Endometrium (tissue), 2 donors: ENCODE data around the gene TRIM41.
"Not testable (repeated sequence)": the region's sequence is repeated elsewhere in the genome, so short reads cannot be mapped to it uniquely, and the experiment has no call there.

Source experiments
- FAIRE-seq: peaks from 2 replicates; lab custom pipeline; 2012; peaks lifted over from hg19 to GRCh38; lab: Jason Lieb, UNC
- donor health status: control.
- donor health status: control.

TRIM41 gene

GRCh38 chr5:181255836-181256578, 32.9 kb downstream of the TRIM41 start:
- no peak for FAIRE-seq

DNA sequence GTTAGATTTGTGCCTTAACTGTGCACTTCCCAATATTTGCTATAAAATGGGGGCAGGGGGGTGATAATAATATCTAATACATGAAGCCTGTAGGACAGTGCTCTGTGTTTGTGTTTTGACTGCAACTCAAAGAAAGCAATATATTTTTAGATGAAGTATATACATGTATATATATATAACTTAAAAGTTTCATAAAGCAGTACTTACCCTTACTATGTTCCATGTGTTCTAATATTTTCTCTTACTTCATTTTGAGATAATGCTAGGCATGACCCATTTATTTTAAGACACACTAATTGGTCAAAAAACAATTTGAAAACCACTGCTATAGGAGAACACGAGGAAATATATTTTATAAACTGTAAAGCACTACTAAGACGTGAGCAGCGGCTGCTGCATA, 35.5 kb downstream of the TRIM41 start:
- FAIRE-seq = no peak

GRCh38 chr5:181259283-181259682, 36.2 kb downstream of the TRIM41 start:
- no peak for FAIRE-seq

DNA sequence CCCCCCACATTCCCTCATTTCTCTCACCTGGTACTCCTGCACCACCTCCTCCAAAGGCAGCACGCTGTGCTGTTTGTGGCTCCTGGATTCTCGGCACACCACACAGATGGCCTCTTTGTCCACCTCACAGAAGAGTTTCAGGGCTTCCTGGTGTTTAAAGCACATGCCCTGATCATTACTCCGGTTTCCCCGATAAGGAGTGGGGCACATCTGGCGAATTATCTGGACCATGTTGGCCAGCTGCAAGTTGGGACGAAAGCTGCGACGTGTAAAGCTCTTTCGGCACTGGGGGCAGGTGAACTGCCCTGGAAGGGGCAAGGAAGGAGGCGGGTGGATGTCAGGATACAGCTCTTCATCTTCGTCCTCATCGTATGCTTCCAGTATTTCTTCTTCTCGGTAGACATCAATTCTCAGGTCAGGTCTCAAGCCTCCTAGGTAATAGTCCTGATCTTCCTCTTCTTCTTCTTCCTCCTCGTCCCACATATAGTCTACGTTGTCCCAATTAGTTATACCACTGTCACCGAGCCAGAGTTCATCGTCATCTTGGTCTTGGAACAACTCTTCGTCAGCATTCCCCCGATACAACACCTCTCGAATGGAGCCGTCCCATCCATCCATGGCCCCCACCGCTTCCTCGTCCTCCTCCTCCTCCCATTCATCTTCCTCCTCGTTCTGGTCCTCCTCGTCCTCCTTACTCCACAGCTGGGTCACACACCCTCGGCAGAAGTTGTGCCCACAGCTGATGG, 37.1 kb downstream of the TRIM41 start:
- no peak for FAIRE-seq

DNA sequence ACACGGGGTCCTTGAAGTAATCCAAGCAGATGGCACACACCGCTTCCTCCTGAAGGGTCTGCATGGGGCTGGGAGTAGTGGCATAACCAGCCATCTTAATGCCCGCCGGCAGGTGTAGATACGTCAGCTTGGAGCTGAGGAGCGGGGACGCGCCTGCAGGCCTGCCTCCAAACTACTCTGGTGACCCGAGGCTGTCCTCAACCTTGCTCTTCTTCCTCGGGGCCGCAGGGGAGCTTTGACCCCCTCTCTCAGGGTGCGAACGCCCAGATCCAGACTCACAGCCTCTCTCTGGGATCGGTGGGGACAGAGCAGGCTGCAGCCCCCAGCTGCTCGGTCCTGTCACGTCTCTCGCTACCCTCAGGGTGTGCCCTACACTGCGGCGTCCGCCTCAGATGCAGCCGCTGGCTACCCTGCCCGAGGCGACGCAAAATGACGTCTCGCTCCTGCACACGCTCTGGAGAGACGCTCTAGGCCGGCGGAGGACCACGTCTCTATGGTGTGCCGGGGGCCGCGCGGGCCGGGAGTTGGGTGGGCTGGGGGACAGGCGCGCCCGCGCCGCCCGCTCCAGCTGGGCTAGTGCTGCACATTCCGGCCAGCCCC, 37.7 kb downstream of the TRIM41 start, which contains the start of gene TRIM52:
TRIM52 (minus strand) TSS at position 424 of the 600 bp plus-strand sequence; CDS start at position 94, 330 bp downstream.
- no peak for FAIRE-seq

GRCh38 chr5:181261320-181262049, 38.4 kb downstream of the TRIM41 start:
- no peak for FAIRE-seq

GRCh38 chr5:181263633-181264032, 40.6 kb downstream of the TRIM41 start:
- no peak for FAIRE-seq

DNA sequence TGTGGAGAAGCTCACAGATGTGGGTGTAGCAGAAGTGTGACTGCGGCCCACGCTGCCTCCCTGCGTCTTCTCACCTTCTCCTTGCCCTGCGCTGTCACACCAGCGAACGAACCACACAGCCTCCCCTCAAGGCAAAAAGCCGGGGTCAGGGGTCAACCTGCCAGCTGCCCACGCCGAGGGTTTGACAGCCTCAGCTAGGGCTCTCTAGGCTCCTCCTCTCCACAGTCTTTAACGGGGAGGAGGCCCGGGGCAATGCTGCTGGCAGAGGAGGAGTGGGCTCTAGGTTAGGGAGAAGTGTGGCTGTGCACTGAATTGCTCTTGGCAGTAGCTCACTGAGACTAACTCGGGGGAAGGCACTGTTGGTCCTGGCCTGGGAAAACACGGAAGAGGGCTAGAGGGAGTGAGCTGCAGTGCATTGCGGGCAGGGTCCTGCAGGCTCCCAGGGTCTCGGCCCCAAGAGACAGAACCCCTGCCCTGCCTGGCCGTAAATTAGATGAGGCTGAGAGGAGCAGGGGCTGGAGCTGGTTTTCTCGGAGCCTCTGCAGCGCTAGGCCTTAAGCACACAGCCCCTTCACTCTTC, 42.1 kb downstream of the TRIM41 start:
- no peak for FAIRE-seq

GRCh38 chr5:181267291-181267904, 44.3 kb downstream of the TRIM41 start:
- not testable (repeated sequence) for FAIRE-seq

DNA sequence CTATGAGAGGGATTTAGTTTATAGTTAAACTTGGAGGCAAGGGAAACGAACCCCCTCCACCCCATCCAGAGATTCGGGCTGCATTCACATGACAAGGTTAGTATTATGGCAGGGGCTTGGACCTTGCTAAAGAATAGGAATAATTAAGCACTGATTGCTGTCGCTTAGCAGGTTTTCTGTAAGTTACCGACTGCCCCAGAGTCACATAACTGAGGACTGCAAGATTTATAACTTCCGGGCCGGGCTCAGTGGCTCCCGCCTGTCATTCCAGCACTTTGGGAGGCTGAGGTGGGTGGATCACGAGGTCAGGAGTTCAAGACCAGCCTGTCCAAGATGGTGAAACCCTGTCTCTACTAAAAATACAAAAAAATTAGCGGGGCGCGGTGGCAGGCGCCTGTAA, 44.8 kb downstream of the TRIM41 start:
- not testable (repeated sequence) for FAIRE-seq

GRCh38 chr5:181271081-181271480, 48.0 kb downstream of the TRIM41 start:
- no peak for FAIRE-seq

DNA sequence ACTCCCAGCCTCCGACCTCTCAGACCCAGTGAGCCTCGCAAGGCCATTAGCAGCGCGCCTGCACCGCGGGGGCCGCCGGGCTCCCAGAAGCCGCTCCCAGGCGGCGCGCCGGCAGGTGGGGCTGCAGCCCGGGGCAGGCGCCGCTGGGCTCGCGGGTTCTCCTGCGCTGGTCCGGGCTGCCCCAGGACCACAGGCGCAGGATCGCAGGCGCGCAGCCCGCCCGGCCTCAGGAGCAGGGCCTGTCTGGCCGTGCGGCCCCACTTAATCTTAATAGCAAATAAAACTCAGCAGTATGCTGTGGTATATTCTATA, 50.3 kb downstream of the TRIM41 start:
- not testable (repeated sequence) for FAIRE-seq

DNA sequence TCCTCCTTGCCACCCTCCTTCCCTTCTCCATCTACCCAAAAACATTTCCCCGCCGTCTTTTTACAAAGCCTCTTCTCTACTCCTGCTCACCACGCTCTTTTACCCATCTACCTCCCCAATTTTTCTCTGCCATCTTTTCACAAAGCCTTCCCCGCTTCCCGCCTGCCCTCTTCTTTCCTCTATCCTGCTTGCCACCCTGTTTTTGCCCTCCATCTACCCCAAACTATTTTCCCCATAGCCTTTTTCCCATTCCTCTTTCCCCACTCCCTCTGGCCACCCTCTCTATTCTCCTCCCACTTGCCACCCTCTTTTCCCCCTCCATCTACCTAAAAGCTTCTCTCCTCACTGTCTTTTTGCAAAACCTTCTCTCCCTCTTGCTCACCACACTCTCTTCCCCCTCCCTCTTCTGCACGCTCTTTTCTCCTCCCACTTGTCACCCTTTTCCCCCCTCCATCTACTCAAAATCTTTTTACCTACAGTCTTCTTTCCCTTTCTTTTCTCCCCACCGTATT, 57.2 kb downstream of the TRIM41 start:
- no peak for FAIRE-seq

GRCh38 chr5:181281077-181281983, 58.2 kb downstream of the TRIM41 start:
- no peak for FAIRE-seq

DNA sequence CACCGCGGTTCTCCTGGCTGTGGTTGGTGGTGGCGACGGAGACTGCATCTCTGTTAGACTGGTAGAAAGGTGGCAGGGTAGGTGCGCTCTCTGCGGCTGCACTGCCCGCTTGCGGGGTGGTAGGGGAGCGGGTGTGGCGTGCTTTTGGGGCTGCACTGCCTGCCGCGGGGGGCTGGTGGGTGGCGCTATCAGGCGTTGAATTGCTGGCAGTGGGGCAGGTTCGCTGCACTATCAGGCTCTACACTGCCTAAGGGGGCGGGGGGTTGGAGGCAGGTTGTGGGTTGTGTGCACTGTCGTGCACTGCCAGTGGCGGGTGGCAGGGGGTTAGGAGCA, 58.9 kb downstream of the TRIM41 start:
- FAIRE-seq = no peak

- not testable (repeated sequence) for FAIRE-seq
Measured at GRCh38 chr5:181282415-181282814, 59.3 kb downstream of the TRIM41 start.

DNA sequence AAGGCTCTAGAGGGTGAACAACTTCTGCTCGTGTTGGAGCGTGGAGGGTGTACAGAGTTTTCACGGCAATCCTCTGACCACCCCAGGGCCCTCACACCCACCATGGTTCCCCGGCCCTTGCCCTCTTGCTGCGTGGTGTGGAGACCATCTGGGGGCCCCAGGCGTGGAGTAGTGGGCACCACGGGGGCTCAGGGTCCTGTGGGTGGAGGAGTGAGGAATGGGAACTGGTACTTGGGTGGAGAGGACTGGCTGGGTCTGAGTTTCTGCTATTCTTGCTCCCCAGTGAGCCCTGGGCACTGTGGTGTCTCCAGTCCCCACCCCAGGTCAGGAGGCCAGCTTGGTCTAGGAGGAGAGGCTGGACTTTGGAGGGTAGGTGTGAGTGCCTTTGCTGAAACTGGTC, 59.8 kb downstream of the TRIM41 start:
- FAIRE-seq = no peak

- FAIRE-seq = no peak
Measured at GRCh38 chr5:181283347-181283746, 60.3 kb downstream of the TRIM41 start.

- not testable (repeated sequence) for FAIRE-seq
Measured at GRCh38 chr5:181283841-181284755, 61.0 kb downstream of the TRIM41 start.
